ENCODE data around the gene NAT8L. TPM values are rescaled to one million over a fixed set of nuclear protein-coding genes. Genes with fewer than 3 reads are reported as not detected.
A peak's percentile ranks its signal among the peaks of the same experiment; 100 is the strongest.

Gene NAT8L
- total RNA-seq, 1 donor, result under 0.01 TPM

GRCh38 chr4:2068566-2068965 lies 9.4 kb downstream of the NAT8L start:
- Histone ChIP-seq H3K36me3 (ENCODE audit: insufficient read depth, low read length) (no peaks in the 10 kb centered on the region), H3K79me2 (ENCODE audit: insufficient read depth, low read length) (no peaks in the 10 kb centered on the region), H3K27me3 (ENCODE audit: insufficient read depth, low read length) (no peaks in the 10 kb centered on the region), H3K4me2 (ENCODE audit: insufficient read depth, low read length) (no peak overlapping the region), H4K20me1 (ENCODE audit: insufficient read depth, low read length) (no peaks in the 10 kb centered on the region), H3K4me3 (ENCODE audit: insufficient read depth, low read length) (no peak overlapping the region), H3K27ac (ENCODE audit: low read depth, low read length) (no peak overlapping the region), H3K4me1 (ENCODE audit: insufficient read depth, low read length) (no peaks in the 10 kb centered on the region), H2AFZ (ENCODE audit: low read length) (no peak overlapping the region), H3K9me3 (ENCODE audit: low read depth, low read length) (no peaks in the 10 kb centered on the region)
- DNase-seq (ENCODE audit: insufficient read length, low spot score, missing footprints), result peak; percentile 74
- no peak for TF ChIP-seq CTCF (IDR thresholded peaks at IDR 0.05; ENCODE audit: extremely low read depth, low read depth, low read length)

- TF ChIP-seq CTCF (IDR thresholded peaks at IDR 0.05; ENCODE audit: extremely low read depth, low read depth, low read length), result no peak
- H3K27me3 ChIP-seq (ENCODE audit: insufficient read depth, low read length), result no peaks in the 10 kb centered on the region
- no peaks in the 10 kb centered on the region for H3K79me2 ChIP-seq (ENCODE audit: insufficient read depth, low read length)
Measured at GRCh38 chr4:2069161-2069971, 10.2 kb downstream of the NAT8L start.

GRCh38 chr4:2069986-2070385 lies 10.9 kb downstream of the NAT8L start:
- H3K4me3 ChIP-seq (ENCODE audit: insufficient read depth, low read length), result no peak overlapping the region
- no peak overlapping the region for H3K4me2 ChIP-seq (ENCODE audit: insufficient read depth, low read length)
- H3K9me3 ChIP-seq (ENCODE audit: low read depth, low read length), result no peaks in the 10 kb centered on the region
- no peak overlapping the region for H2AFZ ChIP-seq (ENCODE audit: low read length)
- TF ChIP-seq CTCF (IDR thresholded peaks at IDR 0.05; ENCODE audit: extremely low read depth, low read depth, low read length), result no peak
- H3K27ac ChIP-seq (ENCODE audit: low read depth, low read length), result no peak overlapping the region
- no peaks in the 10 kb centered on the region for H4K20me1 ChIP-seq (ENCODE audit: insufficient read depth, low read length)
- H3K36me3 ChIP-seq (ENCODE audit: insufficient read depth, low read length), result no peaks in the 10 kb centered on the region
- H3K79me2 ChIP-seq (ENCODE audit: insufficient read depth, low read length), result no peaks in the 10 kb centered on the region
- no peaks in the 10 kb centered on the region for H3K4me1 ChIP-seq (ENCODE audit: insufficient read depth, low read length)
- no peaks in the 10 kb centered on the region for H3K27me3 ChIP-seq (ENCODE audit: insufficient read depth, low read length)
- peak; percentile 72 for DNase-seq (ENCODE audit: insufficient read length, low spot score, missing footprints)

More at GRCh38 chr4:2069161-2069971, 10.2 kb downstream of the NAT8L start:
- DNase-seq (ENCODE audit: insufficient read length, low spot score, missing footprints), result peak; percentile 71
- H3K4me1 ChIP-seq (ENCODE audit: insufficient read depth, low read length), result no peaks in the 10 kb centered on the region
- no peaks in the 10 kb centered on the region for H4K20me1 ChIP-seq (ENCODE audit: insufficient read depth, low read length)
- H3K36me3 ChIP-seq (ENCODE audit: insufficient read depth, low read length), result no peaks in the 10 kb centered on the region
- H3K9me3 ChIP-seq (ENCODE audit: low read depth, low read length), result no peaks in the 10 kb centered on the region
- H3K4me3 ChIP-seq (ENCODE audit: insufficient read depth, low read length), result no peak overlapping the region
- no peak overlapping the region for H3K27ac ChIP-seq (ENCODE audit: low read depth, low read length)
- no peak overlapping the region for H3K4me2 ChIP-seq (ENCODE audit: insufficient read depth, low read length)
- no peak overlapping the region for H2AFZ ChIP-seq (ENCODE audit: low read length)

- Histone ChIP-seq H3K4me2 (ENCODE audit: insufficient read depth, low read length) (no peak overlapping the region), H3K4me3 (ENCODE audit: insufficient read depth, low read length) (no peak overlapping the region), H3K27ac (ENCODE audit: low read depth, low read length) (no peak overlapping the region), H3K79me2 (ENCODE audit: insufficient read depth, low read length) (no peaks in the 10 kb centered on the region), H3K27me3 (ENCODE audit: insufficient read depth, low read length) (no peaks in the 10 kb centered on the region), H3K36me3 (ENCODE audit: insufficient read depth, low read length) (no peaks in the 10 kb centered on the region), H2AFZ (ENCODE audit: low read length) (no peak overlapping the region), H4K20me1 (ENCODE audit: insufficient read depth, low read length) (no peaks in the 10 kb centered on the region), H3K9me3 (ENCODE audit: low read depth, low read length) (no peaks in the 10 kb centered on the region), H3K4me1 (ENCODE audit: insufficient read depth, low read length) (no peaks in the 10 kb centered on the region)
- no peak for TF ChIP-seq CTCF (IDR thresholded peaks at IDR 0.05; ENCODE audit: extremely low read depth, low read depth, low read length)
- peak; percentile 64 for DNase-seq (ENCODE audit: insufficient read length, low spot score, missing footprints)
Measured at GRCh38 chr4:2070421-2071251, 11.5 kb downstream of the NAT8L start.
